H1 (cell line): Measurements from ENCODE around the gene INSIG1. TPM values are rescaled to one million over a fixed set of nuclear protein-coding genes. Genes with fewer than 3 reads are reported as not detected.
A peak's percentile ranks its signal among the peaks of the same experiment; 100 is the strongest.

ENCODE experiments used
- CTCF ChIA-PET: fragments of 300-600 bp; sonication (Branson Sonifier 250); formaldehyde crosslinking; loops from one replicate; lab custom pipeline; 2021; ENCODE audit not compliant: partially characterized antibody; lab: Charles Lee
- POLR2A ChIA-PET: fragments of 300-600 bp; sonication (Branson Sonifier 250); formaldehyde crosslinking; loops from one replicate; lab custom pipeline; 2021; ENCODE audit warnings: inconsistent platforms; ENCODE audit not compliant: partially characterized antibody; lab: Charles Lee
- DNase-seq, 2 experiments: peaks; one replicate each; pipeline versions ENCODE4 v3.0.0 to v3.0.0-alpha.2; 2010 to 2022; ENCODE audit warnings: low spot score in 2 of 2, low read depth in 1 of 2, mixed read lengths in 1 of 2
- FAIRE-seq: peaks from 2 replicates; lab custom pipeline; 2011; peaks lifted over from hg19 to GRCh38; lab: Jason Lieb, UNC
- H2AFZ ChIP-seq: 2 replicates; pipeline ENCODE4 v1.8.1; 2012; ENCODE audit warnings: low read length, inconsistent platforms
- H2AK5ac ChIP-seq: 2 replicates; pipeline ENCODE4 v1.6.1; 2013; ENCODE audit warnings: low read depth, low read length
- H2BK120ac ChIP-seq: replicated peaks from 2 replicates; pipeline ENCODE3; 2013; ENCODE audit warnings: low read depth, low read length, inconsistent platforms
- H2BK12ac ChIP-seq: 2 replicates; pipeline ENCODE4 v1.6.1; 2013; ENCODE audit warnings: low read depth, low read length
- H2BK15ac ChIP-seq: 2 replicates; pipeline ENCODE4 v1.6.1; 2013; ENCODE audit warnings: low read length
- H2BK20ac ChIP-seq: 2 replicates; pipeline ENCODE4 v1.6.1; 2013; ENCODE audit warnings: low read length
- H2BK5ac ChIP-seq: 2 replicates; pipeline ENCODE4 v1.6.1; 2013; ENCODE audit warnings: low read depth, low read length
- H3K14ac ChIP-seq: 2 replicates; pipeline ENCODE4 v1.6.1; 2013; ENCODE audit warnings: inconsistent platforms; ENCODE audit not compliant: insufficient read length
- H3K18ac ChIP-seq: 2 replicates; pipeline ENCODE4 v1.6.1; 2013; ENCODE audit warnings: low read length; ENCODE audit errors: extremely low read depth
- H3K23ac ChIP-seq: 2 replicates; pipeline ENCODE4 v1.6.1; 2013; ENCODE audit warnings: inconsistent platforms; ENCODE audit not compliant: insufficient read length
- H3K23me2 ChIP-seq: 2 replicates; pipeline ENCODE4 v1.6.1; 2013; ENCODE audit warnings: low read depth, low read length
- H3K27ac ChIP-seq: 2 replicates; pipeline ENCODE4 v1.6.1; 2011; ENCODE audit warnings: low read depth, low read length, inconsistent platforms
- H3K27me3 ChIP-seq, 4 experiments: replicated peaks in 1 of 4; 1 replicate in 1 of 4; 2 replicates in 3 of 4; pipeline versions ENCODE4 v1.6.1 to v1.8.1; 2011 to 2013; ENCODE audit warnings: low read length in 3 of 4, mild to moderate bottlenecking in 3 of 4, inconsistent platforms in 2 of 4, mixed read lengths in 2 of 4, moderate library complexity in 1 of 4; ENCODE audit not compliant: control insufficient read depth in 3 of 4, insufficient read depth in 3 of 4; ENCODE audit errors: extremely low read depth in 1 of 4
- H3K36me3 ChIP-seq, 4 experiments: 2 replicates each; pipeline versions ENCODE4 v1.6.1 to v1.8.1; 2011 to 2013; ENCODE audit warnings: mild to moderate bottlenecking in 4 of 4, low read length in 3 of 4, moderate library complexity in 2 of 4, control low read depth in 1 of 4, inconsistent platforms in 1 of 4; ENCODE audit not compliant: insufficient read depth in 4 of 4, control insufficient read depth in 2 of 4
- H3K4ac ChIP-seq: replicated peaks from 2 replicates; pipeline ENCODE3; 2013; ENCODE audit warnings: low read length, low read depth, mixed read lengths, inconsistent platforms; ENCODE audit not compliant: insufficient read length
- H3K4me1 ChIP-seq, 4 experiments: replicated peaks in 1 of 4; 1 replicate in 1 of 4; 2 replicates in 3 of 4; pipeline versions ENCODE4 v1.6.1 to v1.8.1; 2011 to 2013; ENCODE audit warnings: low read length in 3 of 4, inconsistent platforms in 2 of 4, mixed read lengths in 1 of 4; ENCODE audit not compliant: insufficient read depth in 4 of 4, control insufficient read depth in 3 of 4
- H3K4me2 ChIP-seq, 2 experiments: 2 replicates each; pipeline versions ENCODE4 v1.6.1 to v1.8.1; 2011 to 2013; ENCODE audit warnings: low read depth in 2 of 2, low read length in 2 of 2, control low read depth in 1 of 2, inconsistent platforms in 1 of 2, mild to moderate bottlenecking in 1 of 2; ENCODE audit not compliant: insufficient read depth in 1 of 2
- H3K4me3 ChIP-seq, 4 experiments: fragments of 200-600, 300-600 bp in 1 of 4; sonication (generic), shearing (Covaris generic), sonication (Bioruptor Twin) in 1 of 4; 2 replicates each; pipeline versions ENCODE4 v1.5.1 to v1.8.1; 2011 to 2016; ENCODE audit warnings: low read length in 4 of 4, low read depth in 3 of 4, control low read depth in 2 of 4, inconsistent platforms in 2 of 4, mild to moderate bottlenecking in 2 of 4, mixed read lengths in 1 of 4, moderate library complexity in 1 of 4; ENCODE audit not compliant: insufficient read depth in 2 of 4; ENCODE audit errors: extremely low read depth in 1 of 4
- H3K56ac ChIP-seq: replicated peaks from 2 replicates; pipeline ENCODE3; 2013; ENCODE audit warnings: low read depth, mild to moderate bottlenecking, mixed read lengths, low read length, inconsistent platforms; ENCODE audit not compliant: insufficient read length
- H3K79me1 ChIP-seq: 2 replicates; pipeline ENCODE4 v1.6.1; 2013; ENCODE audit warnings: low read depth, low read length, control low read depth
- H3K79me2 ChIP-seq, 2 experiments: 2 replicates each; pipeline versions ENCODE4 v1.6.1 to v1.8.1; 2012 to 2013; ENCODE audit warnings: low read length in 2 of 2, mild to moderate bottlenecking in 2 of 2, inconsistent platforms in 1 of 2; ENCODE audit not compliant: insufficient read depth in 2 of 2, control insufficient read depth in 1 of 2
- H3K9ac ChIP-seq, 4 experiments: replicated peaks in 1 of 4; 1 replicate in 1 of 4; 2 replicates in 3 of 4; pipeline versions ENCODE4 v1.6.1 to v1.8.1; 2011 to 2013; ENCODE audit warnings: low read depth in 3 of 4, low read length in 3 of 4, control low read depth in 2 of 4, mild to moderate bottlenecking in 2 of 4, moderate library complexity in 2 of 4, inconsistent platforms in 1 of 4; ENCODE audit errors: extremely low read depth in 1 of 4
- H3K9me3 ChIP-seq, 2 experiments: 2 replicates each; pipeline versions ENCODE4 v1.6.1 to v1.8.1; 2012 to 2013; ENCODE audit warnings: mild to moderate bottlenecking in 2 of 2, moderate library complexity in 2 of 2, control low read depth in 1 of 2, inconsistent platforms in 1 of 2, low read depth in 1 of 2, low read length in 1 of 2, mixed read lengths in 1 of 2; ENCODE audit not compliant: insufficient read depth in 2 of 2
- H4K20me1 ChIP-seq, 2 experiments: replicated peaks in 1 of 2; 2 replicates each; pipeline versions ENCODE3 to v1.8.1; 2011 to 2013; ENCODE audit warnings: inconsistent platforms in 2 of 2, low read length in 2 of 2, mild to moderate bottlenecking in 1 of 2; ENCODE audit not compliant: insufficient read depth in 2 of 2, control insufficient read depth in 1 of 2
- H4K5ac ChIP-seq: 2 replicates; pipeline ENCODE4 v1.6.1; 2013; ENCODE audit warnings: low read length, low read depth, mixed read lengths, inconsistent platforms; ENCODE audit not compliant: insufficient read length
- H4K8ac ChIP-seq: 2 replicates; pipeline ENCODE4 v1.8.0; 2013; ENCODE audit warnings: mild to moderate bottlenecking, moderate library complexity, low read length, inconsistent platforms; ENCODE audit not compliant: insufficient read depth; ENCODE audit errors: extremely low read depth
- H4K91ac ChIP-seq: replicated peaks from 2 replicates; pipeline ENCODE3; 2013; ENCODE audit warnings: low read length, mixed read lengths, inconsistent platforms; ENCODE audit not compliant: insufficient read length
- ASH2L ChIP-seq: fragments of 200-600, 300-600 bp; sonication (generic); IDR thresholded peaks from one replicate; pipeline ENCODE4 v1.7.1; 2017; ENCODE audit warnings: low read length
- WGBS, 2 experiments: shearing (Covaris generic) in 1 of 2; methylation state at CpG; one replicate each; pipeline versions ENCODE4 v1.1.6 to v1.1.7; 2013 to 2015; ENCODE audit warnings: low lambda C conversion rate in 2 of 2, mixed read lengths in 2 of 2, inconsistent platforms in 1 of 2, low coverage in 1 of 2, missing lambda C conversion rate in 1 of 2; ENCODE audit not compliant: insufficient replicate concordance in 2 of 2, insufficient coverage in 1 of 2, insufficient read length in 1 of 2; ENCODE audit errors: extremely low coverage in 1 of 2, missing lambda C conversion rate in 1 of 2; 5-methylcytosine and 5-hydroxymethylcytosine counted together
- polyA plus RNA-seq, 7 experiments: library from polyadenylated mRNA; depleted of rRNA in 3 of 7; stranded (reverse) in 5 of 7; unstranded in 2 of 7; fragments of >200 nt in 5 of 7; fragments of 200-250 nt in 2 of 7; gene quantifications; 1 replicate in 5 of 7; 2 replicates in 1 of 7; 4 replicates in 1 of 7; pipeline versions ENCODE4 v1.2.1 to v1.2.3, GENCODE V29; 2011 to 2013; ENCODE audit warnings: missing spikeins in 2 of 7, mixed read lengths in 2 of 7
- total RNA-seq: library from RNA; stranded (reverse); fragmentation: NEBNext Ultra II Directional; extraction: Animal tissue kit (Norgen Biotek cat#: 25700); gene quantifications from 2 replicates; pipeline ENCODE4 v1.2.1, GENCODE V29; 2021

INSIG1 gene
- total and polyA plus RNA-seq, 2 of the 8 experiments (the other 6 are each of a cell fraction or from before 2014, with no cell fraction given), result 40.0 to 58.4 TPM

- TF ChIP-seq ASH2L, result no peak
- WGBS, 2 experiments, result 85% methylated on average over 14 of the region's 14 CpGs; no CpG with 5 or more reads in 1 of the 2 experiments
Observed at GRCh38 chr7:155340071-155340531, 42.4 kb downstream of the INSIG1 start.

More at GRCh38 chr7:155340071-155340531, 42.4 kb downstream of the INSIG1 start:
- H4K91ac ChIP-seq, result peak overlapping the region; percentile 15
- peaks cover 0 to 2% (median 1%) of the 10 kb centered on the region in 4 experiments; a peak in 2 of 7 replicates for H3K27me3 ChIP-seq
- H3K4me2 ChIP-seq, result no peak overlapping the region
- no peak overlapping the region for H3K14ac ChIP-seq
- H3K9me3 ChIP-seq, result no peaks in the 10 kb centered on the region
- FAIRE-seq (no peak), DNase-seq (peak in 1 of 2 experiments; percentile 39)
- no peak overlapping the region for H2BK5ac ChIP-seq
- no peak overlapping the region for H2BK20ac ChIP-seq
- H4K8ac ChIP-seq, result 0 out of 2 replicates have a peak overlapping the region, but pooled peaks have one; percentile 38
- H4K20me1 ChIP-seq, result no peaks in the 10 kb centered on the region
- H2AK5ac ChIP-seq, result no peak overlapping the region
- no peaks in the 10 kb centered on the region for H3K23me2 ChIP-seq
- H3K36me3 ChIP-seq, result no peaks in the 10 kb centered on the region
- H3K23ac ChIP-seq, result no peak overlapping the region
- no peak overlapping the region for H2BK15ac ChIP-seq
- no peak overlapping the region for H2AFZ ChIP-seq
- CTCF ChIA-PET, result interaction anchor here (0.6 to 2.1 kb wide), 2 partner anchors 16 to 119 kb away, joined by 3 to 9 read pairs; no protein-coding TSS in a partner anchor
- H3K79me1 ChIP-seq, result no peaks in the 10 kb centered on the region
- H2BK12ac ChIP-seq, result no peak overlapping the region
- no peak overlapping the region for H2BK120ac ChIP-seq
- no peak overlapping the region for H3K4me3 ChIP-seq
- H4K5ac ChIP-seq, result no peak overlapping the region
- POLR2A ChIA-PET, result no interaction called here
- H3K27ac ChIP-seq, result no peak overlapping the region
- no peaks in the 10 kb centered on the region for H3K79me2 ChIP-seq
- peaks cover 0 to 2% (median under 1%) of the 10 kb centered on the region in 4 experiments; a peak in 1 of 7 replicates for H3K4me1 ChIP-seq
- H3K56ac ChIP-seq, result no peak overlapping the region
- H3K9ac ChIP-seq, result no peak overlapping the region
- no peak overlapping the region for H3K18ac ChIP-seq
- no peak overlapping the region for H3K4ac ChIP-seq
